ENCODE measurements around the gene CST6. TPM values are rescaled to one million over a fixed set of nuclear protein-coding genes. Genes with fewer than 3 reads are reported as not detected.

Gene CST6
- total RNA-seq, 1 donor from 2014 or later = not detected

DNA sequence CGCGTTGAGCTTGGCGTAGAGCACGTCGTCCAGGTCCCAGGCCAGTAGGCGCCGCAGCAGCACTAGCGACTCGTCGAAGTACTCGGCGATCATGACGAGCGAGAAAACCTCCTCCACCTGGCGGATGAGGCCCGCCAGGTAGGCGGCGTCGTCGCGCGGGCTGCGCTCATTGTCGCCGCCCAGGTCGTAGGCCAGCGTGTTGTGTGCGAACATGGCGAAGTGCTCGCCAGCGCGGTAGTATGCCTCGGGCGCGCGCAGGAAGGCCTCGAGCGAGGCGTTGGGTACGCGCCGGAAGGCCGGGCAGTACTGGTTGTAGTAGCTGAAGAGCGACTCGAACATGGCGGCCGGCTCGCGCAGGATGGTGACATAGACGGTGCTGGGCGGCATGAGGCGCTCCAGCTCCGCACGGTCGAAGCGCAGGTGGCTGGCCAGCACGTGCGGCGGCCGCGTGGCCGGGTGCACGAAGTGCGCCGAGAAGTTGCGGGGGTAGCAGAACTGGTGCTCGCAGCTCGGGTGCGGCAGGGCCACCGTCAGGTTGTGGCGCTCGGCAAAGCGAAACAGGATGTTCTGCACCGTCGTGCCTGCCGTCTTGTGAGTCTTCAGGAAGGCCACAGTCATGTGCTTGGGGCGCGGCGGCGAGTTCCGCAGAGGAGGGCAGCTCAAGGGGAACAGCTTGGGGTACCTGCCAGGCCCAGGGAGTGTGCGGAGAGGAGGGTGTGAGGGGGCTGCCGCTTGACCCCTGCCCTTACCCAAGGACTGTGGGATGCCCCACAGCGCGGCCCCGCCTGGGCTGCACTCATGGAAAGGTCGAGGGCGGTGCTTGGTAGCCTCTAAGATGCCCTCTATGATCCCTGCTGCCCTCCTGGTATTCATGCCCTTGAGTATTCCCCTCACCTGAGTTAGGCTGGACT is 31.4 kb downstream of the CST6 start:
- Histone ChIP-seq H3K27me3 (ENCODE audit: insufficient read depth, low read length) (peaks cover 5% of the 10 kb centered on the region), H3K36me3 (ENCODE audit: insufficient read depth, low read length) (no peaks in the 10 kb centered on the region), H4K20me1 (ENCODE audit: insufficient read depth, low read length) (no peaks in the 10 kb centered on the region), H3K27ac (ENCODE audit: low read depth, low read length) (no peak overlapping the region), H3K4me2 (ENCODE audit: low read length) (no peak overlapping the region), H3K9ac (ENCODE audit: low read length) (no peak overlapping the region), H3K79me2 (ENCODE audit: insufficient read depth, low read length) (no peaks in the 10 kb centered on the region), H3K9me3 (ENCODE audit: insufficient read depth, low read depth, low read length) (no peaks in the 10 kb centered on the region), H2AFZ (ENCODE audit: low read depth, low read length) (no peak overlapping the region), H3K4me3 (ENCODE audit: insufficient read depth, low read depth, low read length) (no peak overlapping the region), H3K4me1 (ENCODE audit: insufficient read depth, low read length) (peaks cover 10% of the 10 kb centered on the region)
- H3K36me3 Mint-ChIP-seq (ENCODE audit: low read depth, unreplicated experiment) = no peaks in the 10 kb centered on the region
- peaks cover 14% of the 10 kb centered on the region for H3K27me3 Mint-ChIP-seq (ENCODE audit: low read depth, unreplicated experiment)
- DNase-seq (ENCODE audit: low read depth) (no peak), FAIRE-seq (no peak)
- no peak overlapping the region for H3K27ac Mint-ChIP-seq (ENCODE audit: unreplicated experiment)
- H3K4me3 Mint-ChIP-seq (ENCODE audit: unreplicated experiment) = no peak overlapping the region
- peaks cover 4% of the 10 kb centered on the region for H3K9me3 Mint-ChIP-seq (ENCODE audit: unreplicated experiment)
- TF ChIP-seq, protein P1, sequence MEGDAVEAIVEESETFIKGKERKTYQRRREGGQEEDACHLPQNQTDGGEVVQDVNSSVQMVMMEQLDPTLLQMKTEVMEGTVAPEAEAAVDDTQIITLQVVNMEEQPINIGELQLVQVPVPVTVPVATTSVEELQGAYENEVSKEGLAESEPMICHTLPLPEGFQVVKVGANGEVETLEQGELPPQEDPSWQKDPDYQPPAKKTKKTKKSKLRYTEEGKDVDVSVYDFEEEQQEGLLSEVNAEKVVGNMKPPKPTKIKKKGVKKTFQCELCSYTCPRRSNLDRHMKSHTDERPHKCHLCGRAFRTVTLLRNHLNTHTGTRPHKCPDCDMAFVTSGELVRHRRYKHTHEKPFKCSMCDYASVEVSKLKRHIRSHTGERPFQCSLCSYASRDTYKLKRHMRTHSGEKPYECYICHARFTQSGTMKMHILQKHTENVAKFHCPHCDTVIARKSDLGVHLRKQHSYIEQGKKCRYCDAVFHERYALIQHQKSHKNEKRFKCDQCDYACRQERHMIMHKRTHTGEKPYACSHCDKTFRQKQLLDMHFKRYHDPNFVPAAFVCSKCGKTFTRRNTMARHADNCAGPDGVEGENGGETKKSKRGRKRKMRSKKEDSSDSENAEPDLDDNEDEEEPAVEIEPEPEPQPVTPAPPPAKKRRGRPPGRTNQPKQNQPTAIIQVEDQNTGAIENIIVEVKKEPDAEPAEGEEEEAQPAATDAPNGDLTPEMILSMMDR (IDR thresholded peaks at IDR 0.05; ENCODE audit: insufficient read depth, low read depth, low read length) = no peak
- TF ChIP-seq EZH2 (IDR thresholded peaks at IDR 0.05; ENCODE audit: insufficient read depth, low read length) = no peak
- H3K4me1 Mint-ChIP-seq (ENCODE audit: low read depth, unreplicated experiment) = no peaks in the 10 kb centered on the region

DNA sequence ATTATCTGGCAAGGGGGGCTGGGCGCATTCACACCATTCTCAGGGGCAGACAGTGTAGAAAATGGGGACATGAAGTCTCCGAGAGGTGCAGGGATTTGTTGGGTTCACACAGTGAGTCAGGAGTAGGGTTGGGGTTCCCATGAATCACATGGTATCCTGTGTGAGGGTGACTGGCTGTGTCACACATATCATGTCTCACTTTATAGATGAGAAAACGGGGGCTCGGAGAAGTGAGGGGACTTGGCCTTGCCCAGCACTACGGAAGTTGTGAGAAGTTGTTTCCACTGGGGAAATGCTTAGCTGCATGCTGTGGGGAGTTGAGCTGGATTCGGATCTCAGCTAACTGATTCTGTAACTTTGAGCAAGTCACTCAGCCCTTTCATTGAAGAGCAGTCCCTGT is 32.9 kb downstream of the CST6 start:
- H3K9me3 ChIP-seq (ENCODE audit: insufficient read depth, low read depth, low read length) = no peaks in the 10 kb centered on the region
- H3K27me3 ChIP-seq (ENCODE audit: insufficient read depth, low read length) = peaks cover 5% of the 10 kb centered on the region
- no peak overlapping the region for H3K4me3 ChIP-seq (ENCODE audit: insufficient read depth, low read depth, low read length)
- Mint-ChIP-seq H3K4me3 (ENCODE audit: unreplicated experiment) (no peak overlapping the region), H3K4me1 (ENCODE audit: low read depth, unreplicated experiment) (no peaks in the 10 kb centered on the region), H3K36me3 (ENCODE audit: low read depth, unreplicated experiment) (no peaks in the 10 kb centered on the region), H3K27me3 (ENCODE audit: low read depth, unreplicated experiment) (peaks cover 12% of the 10 kb centered on the region), H3K27ac (ENCODE audit: unreplicated experiment) (no peak overlapping the region), H3K9me3 (ENCODE audit: unreplicated experiment) (no peaks in the 10 kb centered on the region)
- DNase-seq (ENCODE audit: low read depth) (no peak), FAIRE-seq (no peak)
- H2AFZ ChIP-seq (ENCODE audit: low read depth, low read length) = no peak overlapping the region
- no peaks in the 10 kb centered on the region for H4K20me1 ChIP-seq (ENCODE audit: insufficient read depth, low read length)
- H3K36me3 ChIP-seq (ENCODE audit: insufficient read depth, low read length) = no peaks in the 10 kb centered on the region
- H3K4me1 ChIP-seq (ENCODE audit: insufficient read depth, low read length) = peaks cover 10% of the 10 kb centered on the region
- no peaks in the 10 kb centered on the region for H3K79me2 ChIP-seq (ENCODE audit: insufficient read depth, low read length)
- no peak overlapping the region for H3K4me2 ChIP-seq (ENCODE audit: low read length)
- H3K9ac ChIP-seq (ENCODE audit: low read length) = no peak overlapping the region
- H3K27ac ChIP-seq (ENCODE audit: low read depth, low read length) = no peak overlapping the region
- TF ChIP-seq EZH2 (IDR thresholded peaks at IDR 0.05; ENCODE audit: insufficient read depth, low read length) = no peak
- TF ChIP-seq, protein P1 (IDR thresholded peaks at IDR 0.05; ENCODE audit: insufficient read depth, low read depth, low read length) = no peak

DNA sequence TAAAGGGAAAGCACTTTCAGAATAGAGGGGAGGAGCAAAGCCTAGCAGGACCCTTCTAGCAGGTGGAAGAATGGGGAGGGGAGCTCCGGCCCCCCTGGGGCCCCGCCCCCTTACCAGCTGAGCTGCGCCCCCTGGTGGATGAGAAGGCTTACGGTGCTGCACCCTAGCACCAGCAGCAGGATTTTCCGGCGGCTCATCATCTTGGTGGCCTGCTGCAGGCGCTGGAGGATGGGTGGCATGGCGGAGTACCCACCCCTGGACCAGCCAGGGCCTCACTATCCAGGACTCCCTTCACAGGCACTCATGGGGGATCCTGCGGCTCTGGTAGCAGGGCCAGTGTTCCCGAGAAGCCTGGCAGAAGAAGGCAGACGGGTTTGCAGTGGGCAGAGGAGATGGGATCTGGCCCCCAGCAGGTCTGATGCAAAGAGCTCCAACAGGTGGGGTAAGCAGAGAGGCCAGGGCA is 33.4 kb downstream of the CST6 start:
- DNase-seq (ENCODE audit: low read depth) = peak; percentile 36

More for the DNA sequence above, 33.4 kb downstream of the CST6 start:
- Histone ChIP-seq H3K9me3 (ENCODE audit: insufficient read depth, low read depth, low read length) (no peaks in the 10 kb centered on the region), H3K27me3 (ENCODE audit: insufficient read depth, low read length) (peaks cover 5% of the 10 kb centered on the region), H3K4me3 (ENCODE audit: insufficient read depth, low read depth, low read length) (no peak overlapping the region), H4K20me1 (ENCODE audit: insufficient read depth, low read length) (no peaks in the 10 kb centered on the region), H3K27ac (ENCODE audit: low read depth, low read length) (no peak overlapping the region), H3K36me3 (ENCODE audit: insufficient read depth, low read length) (no peaks in the 10 kb centered on the region), H3K4me2 (ENCODE audit: low read length) (no peak overlapping the region), H3K9ac (ENCODE audit: low read length) (no peak overlapping the region), H2AFZ (ENCODE audit: low read depth, low read length) (peak overlapping the region; percentile 21), H3K4me1 (ENCODE audit: insufficient read depth, low read length) (peaks cover 10% of the 10 kb centered on the region), H3K79me2 (ENCODE audit: insufficient read depth, low read length) (no peaks in the 10 kb centered on the region)
- no peaks in the 10 kb centered on the region for H3K9me3 Mint-ChIP-seq (ENCODE audit: unreplicated experiment)
- no peak overlapping the region for H3K27ac Mint-ChIP-seq (ENCODE audit: unreplicated experiment)
- no peak for FAIRE-seq
- no peaks in the 10 kb centered on the region for H3K4me1 Mint-ChIP-seq (ENCODE audit: low read depth, unreplicated experiment)
- H3K36me3 Mint-ChIP-seq (ENCODE audit: low read depth, unreplicated experiment) = no peaks in the 10 kb centered on the region
- TF ChIP-seq, protein P1 (IDR thresholded peaks at IDR 0.05; ENCODE audit: insufficient read depth, low read depth, low read length) = peak; percentile 66
- no peak for TF ChIP-seq EZH2 (IDR thresholded peaks at IDR 0.05; ENCODE audit: insufficient read depth, low read length)
- peaks cover 12% of the 10 kb centered on the region for H3K27me3 Mint-ChIP-seq (ENCODE audit: low read depth, unreplicated experiment)
- no peak overlapping the region for H3K4me3 Mint-ChIP-seq (ENCODE audit: unreplicated experiment)
